HEK293 (cell line): ENCODE results near the gene ENAM.

Experiments used
- FEZF1 ChIP-seq: fragments of 450-650 bp; formaldehyde crosslinking; IDR thresholded peaks from 2 replicates; pipeline ENCODE4 v1.5.1; 2016; ENCODE audit warnings: missing biosample characterization, missing genetic modification characterization
- KLF10 ChIP-seq: fragments of 450-650 bp; IDR thresholded peaks from 2 replicates; pipeline ENCODE4 v1.5.1; 2018; ENCODE audit warnings: missing biosample characterization, mild to moderate bottlenecking, missing genetic modification characterization
- KLF8 ChIP-seq: fragments of 450-650 bp; formaldehyde crosslinking; IDR thresholded peaks from 2 replicates; pipeline ENCODE4 v1.5.1; 2016; ENCODE audit warnings: missing biosample characterization, missing genetic modification characterization
- SP3 ChIP-seq: fragments of 450-650 bp; formaldehyde crosslinking; IDR thresholded peaks from 2 replicates; pipeline ENCODE4 v1.5.1; 2016; ENCODE audit warnings: missing biosample characterization, missing genetic modification characterization
- ZBTB21 ChIP-seq: fragments of 450-650 bp; formaldehyde crosslinking; IDR thresholded peaks from 2 replicates; pipeline ENCODE4 v1.5.1; 2017; ENCODE audit warnings: missing biosample characterization, missing genetic modification characterization
- ZFP3 ChIP-seq: fragments of 450-650 bp; formaldehyde crosslinking; IDR thresholded peaks from 2 replicates; pipeline ENCODE4 v1.5.1; 2016; ENCODE audit warnings: low read depth, missing biosample characterization, missing genetic modification characterization
- ZFP69B ChIP-seq: fragments of 450-650 bp; formaldehyde crosslinking; IDR thresholded peaks from 2 replicates; pipeline ENCODE4 v1.5.1; 2016; ENCODE audit warnings: missing biosample characterization, missing genetic modification characterization
- ZIC2 ChIP-seq: fragments of 450-650 bp; formaldehyde crosslinking; IDR thresholded peaks from 2 replicates; pipeline ENCODE4 v1.5.1; 2016; ENCODE audit warnings: missing biosample characterization, missing genetic modification characterization
- ZNF335 ChIP-seq: fragments of 450-650 bp; formaldehyde crosslinking; conservative IDR thresholded peaks from 2 replicates; pipeline ENCODE4 v1.5.1; 2016; ENCODE audit warnings: missing biosample characterization, missing genetic modification characterization
- ZNF548 ChIP-seq: fragments of 450-650 bp; formaldehyde crosslinking; IDR thresholded peaks from 2 replicates; pipeline ENCODE4 v1.5.1; 2016; ENCODE audit warnings: missing biosample characterization, missing genetic modification characterization
- ZNF600 ChIP-seq: fragments of 450-650 bp; formaldehyde crosslinking; IDR thresholded peaks from 2 replicates; pipeline ENCODE4 v1.5.1; 2016; ENCODE audit warnings: missing biosample characterization, missing genetic modification characterization
- ZNF626 ChIP-seq: fragments of 450-650 bp; sonication (Bioruptor Pico); formaldehyde crosslinking; IDR thresholded peaks from 2 replicates; pipeline ENCODE4 v1.5.1; 2018; ENCODE audit warnings: missing biosample characterization, missing genetic modification characterization, inconsistent platforms
- ZNF658 ChIP-seq: fragments of 450-650 bp; formaldehyde crosslinking; IDR thresholded peaks from 2 replicates; pipeline ENCODE4; 2016; ENCODE audit warnings: missing biosample characterization, missing genetic modification characterization
- TF ChIP-seq, protein P1 (sequence below): fragments of 450-650 bp; formaldehyde crosslinking; IDR thresholded peaks from 2 replicates; pipeline ENCODE4 v1.5.1; 2016; ENCODE audit warnings: missing biosample characterization, missing genetic modification characterization
- TF ChIP-seq, protein P2 (sequence below): fragments of 450-650 bp; formaldehyde crosslinking; IDR thresholded peaks from 2 replicates; pipeline ENCODE4 v1.5.1; 2016; ENCODE audit warnings: missing biosample characterization, missing genetic modification characterization, borderline replicate concordance
- TF ChIP-seq, protein P3 (sequence below): fragments of 450-650 bp; formaldehyde crosslinking; IDR thresholded peaks from 2 replicates; pipeline ENCODE4 v1.5.1; 2017; ENCODE audit warnings: missing biosample characterization, missing genetic modification characterization
- TF ChIP-seq, protein P4 (sequence below): sonication (generic); formaldehyde crosslinking; IDR thresholded peaks from 2 replicates; pipeline ENCODE4 v1.8.1; 2022; ENCODE audit warnings: mild to moderate bottlenecking, moderate library complexity, missing genetic modification reagents
- TF ChIP-seq, protein P5 (sequence below): fragments of 450-650 bp; formaldehyde crosslinking; IDR thresholded peaks from 2 replicates; pipeline ENCODE4 v1.5.1; 2016; ENCODE audit warnings: missing biosample characterization, missing genetic modification characterization
- TF ChIP-seq, protein P6 (sequence below): fragments of 450-650 bp; formaldehyde crosslinking; IDR thresholded peaks from 2 replicates; pipeline ENCODE4 v1.5.1; 2017; ENCODE audit warnings: missing biosample characterization, mild to moderate bottlenecking, missing genetic modification characterization, moderate library complexity
- TF ChIP-seq, protein P7 (sequence below): fragments of 450-650 bp; formaldehyde crosslinking; IDR thresholded peaks from 2 replicates; pipeline ENCODE4 v1.5.1; 2016; ENCODE audit warnings: missing biosample characterization, missing genetic modification characterization

The ENAM gene

GRCh38 chr4:70583952-70584834 is 44.4 kb upstream of the ENAM start (continued):
- TF ChIP-seq ZBTB21: peak; percentile 52; the same call in 1 of the 2 replicates
- TF ChIP-seq, protein P1, sequence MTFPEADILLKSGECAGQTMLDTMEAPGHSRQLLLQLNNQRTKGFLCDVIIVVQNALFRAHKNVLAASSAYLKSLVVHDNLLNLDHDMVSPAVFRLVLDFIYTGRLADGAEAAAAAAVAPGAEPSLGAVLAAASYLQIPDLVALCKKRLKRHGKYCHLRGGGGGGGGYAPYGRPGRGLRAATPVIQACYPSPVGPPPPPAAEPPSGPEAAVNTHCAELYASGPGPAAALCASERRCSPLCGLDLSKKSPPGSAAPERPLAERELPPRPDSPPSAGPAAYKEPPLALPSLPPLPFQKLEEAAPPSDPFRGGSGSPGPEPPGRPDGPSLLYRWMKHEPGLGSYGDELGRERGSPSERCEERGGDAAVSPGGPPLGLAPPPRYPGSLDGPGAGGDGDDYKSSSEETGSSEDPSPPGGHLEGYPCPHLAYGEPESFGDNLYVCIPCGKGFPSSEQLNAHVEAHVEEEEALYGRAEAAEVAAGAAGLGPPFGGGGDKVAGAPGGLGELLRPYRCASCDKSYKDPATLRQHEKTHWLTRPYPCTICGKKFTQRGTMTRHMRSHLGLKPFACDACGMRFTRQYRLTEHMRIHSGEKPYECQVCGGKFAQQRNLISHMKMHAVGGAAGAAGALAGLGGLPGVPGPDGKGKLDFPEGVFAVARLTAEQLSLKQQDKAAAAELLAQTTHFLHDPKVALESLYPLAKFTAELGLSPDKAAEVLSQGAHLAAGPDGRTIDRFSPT: peak; percentile 23; the same call in 1 of the 2 replicates
- peak; percentile 38; the same call in 1 of the 2 replicates for TF ChIP-seq ZNF335 (tag by site-specific recombination)
- TF ChIP-seq KLF10 (tag by site-specific recombination): no peak
- TF ChIP-seq ZFP3 (tag by site-specific recombination): no peak
- no peak for TF ChIP-seq ZNF626 (tag by site-specific recombination)
- no peak for TF ChIP-seq ZFP69B (tag by site-specific recombination)
- TF ChIP-seq, protein P2, sequence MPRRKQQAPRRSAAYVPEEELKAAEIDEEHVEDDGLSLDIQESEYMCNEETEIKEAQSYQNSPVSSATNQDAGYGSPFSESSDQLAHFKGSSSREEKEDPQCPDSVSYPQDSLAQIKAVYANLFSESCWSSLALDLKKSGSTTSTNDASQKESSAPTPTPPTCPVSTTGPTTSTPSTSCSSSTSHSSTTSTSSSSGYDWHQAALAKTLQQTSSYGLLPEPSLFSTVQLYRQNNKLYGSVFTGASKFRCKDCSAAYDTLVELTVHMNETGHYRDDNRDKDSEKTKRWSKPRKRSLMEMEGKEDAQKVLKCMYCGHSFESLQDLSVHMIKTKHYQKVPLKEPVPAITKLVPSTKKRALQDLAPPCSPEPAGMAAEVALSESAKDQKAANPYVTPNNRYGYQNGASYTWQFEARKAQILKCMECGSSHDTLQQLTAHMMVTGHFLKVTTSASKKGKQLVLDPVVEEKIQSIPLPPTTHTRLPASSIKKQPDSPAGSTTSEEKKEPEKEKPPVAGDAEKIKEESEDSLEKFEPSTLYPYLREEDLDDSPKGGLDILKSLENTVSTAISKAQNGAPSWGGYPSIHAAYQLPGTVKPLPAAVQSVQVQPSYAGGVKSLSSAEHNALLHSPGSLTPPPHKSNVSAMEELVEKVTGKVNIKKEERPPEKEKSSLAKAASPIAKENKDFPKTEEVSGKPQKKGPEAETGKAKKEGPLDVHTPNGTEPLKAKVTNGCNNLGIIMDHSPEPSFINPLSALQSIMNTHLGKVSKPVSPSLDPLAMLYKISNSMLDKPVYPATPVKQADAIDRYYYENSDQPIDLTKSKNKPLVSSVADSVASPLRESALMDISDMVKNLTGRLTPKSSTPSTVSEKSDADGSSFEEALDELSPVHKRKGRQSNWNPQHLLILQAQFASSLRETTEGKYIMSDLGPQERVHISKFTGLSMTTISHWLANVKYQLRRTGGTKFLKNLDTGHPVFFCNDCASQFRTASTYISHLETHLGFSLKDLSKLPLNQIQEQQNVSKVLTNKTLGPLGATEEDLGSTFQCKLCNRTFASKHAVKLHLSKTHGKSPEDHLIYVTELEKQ (tag by site-specific recombination): no peak
- peak; percentile 45; the same call in 1 of the 2 replicates for TF ChIP-seq ZNF600 (tag by site-specific recombination)
- TF ChIP-seq ZNF658 (tag by site-specific recombination): no peak
- TF ChIP-seq, protein P3, sequence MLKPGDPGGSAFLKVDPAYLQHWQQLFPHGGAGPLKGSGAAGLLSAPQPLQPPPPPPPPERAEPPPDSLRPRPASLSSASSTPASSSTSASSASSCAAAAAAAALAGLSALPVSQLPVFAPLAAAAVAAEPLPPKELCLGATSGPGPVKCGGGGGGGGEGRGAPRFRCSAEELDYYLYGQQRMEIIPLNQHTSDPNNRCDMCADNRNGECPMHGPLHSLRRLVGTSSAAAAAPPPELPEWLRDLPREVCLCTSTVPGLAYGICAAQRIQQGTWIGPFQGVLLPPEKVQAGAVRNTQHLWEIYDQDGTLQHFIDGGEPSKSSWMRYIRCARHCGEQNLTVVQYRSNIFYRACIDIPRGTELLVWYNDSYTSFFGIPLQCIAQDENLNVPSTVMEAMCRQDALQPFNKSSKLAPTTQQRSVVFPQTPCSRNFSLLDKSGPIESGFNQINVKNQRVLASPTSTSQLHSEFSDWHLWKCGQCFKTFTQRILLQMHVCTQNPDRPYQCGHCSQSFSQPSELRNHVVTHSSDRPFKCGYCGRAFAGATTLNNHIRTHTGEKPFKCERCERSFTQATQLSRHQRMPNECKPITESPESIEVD: peak; percentile 90
- TF ChIP-seq, protein P4, sequence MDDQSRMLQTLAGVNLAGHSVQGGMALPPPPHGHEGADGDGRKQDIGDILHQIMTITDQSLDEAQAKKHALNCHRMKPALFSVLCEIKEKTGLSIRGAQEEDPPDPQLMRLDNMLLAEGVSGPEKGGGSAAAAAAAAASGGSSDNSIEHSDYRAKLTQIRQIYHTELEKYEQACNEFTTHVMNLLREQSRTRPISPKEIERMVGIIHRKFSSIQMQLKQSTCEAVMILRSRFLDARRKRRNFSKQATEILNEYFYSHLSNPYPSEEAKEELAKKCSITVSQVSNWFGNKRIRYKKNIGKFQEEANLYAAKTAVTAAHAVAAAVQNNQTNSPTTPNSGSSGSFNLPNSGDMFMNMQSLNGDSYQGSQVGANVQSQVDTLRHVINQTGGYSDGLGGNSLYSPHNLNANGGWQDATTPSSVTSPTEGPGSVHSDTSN (CRISPR knock-in tag): no peak
- TF ChIP-seq, protein P5, sequence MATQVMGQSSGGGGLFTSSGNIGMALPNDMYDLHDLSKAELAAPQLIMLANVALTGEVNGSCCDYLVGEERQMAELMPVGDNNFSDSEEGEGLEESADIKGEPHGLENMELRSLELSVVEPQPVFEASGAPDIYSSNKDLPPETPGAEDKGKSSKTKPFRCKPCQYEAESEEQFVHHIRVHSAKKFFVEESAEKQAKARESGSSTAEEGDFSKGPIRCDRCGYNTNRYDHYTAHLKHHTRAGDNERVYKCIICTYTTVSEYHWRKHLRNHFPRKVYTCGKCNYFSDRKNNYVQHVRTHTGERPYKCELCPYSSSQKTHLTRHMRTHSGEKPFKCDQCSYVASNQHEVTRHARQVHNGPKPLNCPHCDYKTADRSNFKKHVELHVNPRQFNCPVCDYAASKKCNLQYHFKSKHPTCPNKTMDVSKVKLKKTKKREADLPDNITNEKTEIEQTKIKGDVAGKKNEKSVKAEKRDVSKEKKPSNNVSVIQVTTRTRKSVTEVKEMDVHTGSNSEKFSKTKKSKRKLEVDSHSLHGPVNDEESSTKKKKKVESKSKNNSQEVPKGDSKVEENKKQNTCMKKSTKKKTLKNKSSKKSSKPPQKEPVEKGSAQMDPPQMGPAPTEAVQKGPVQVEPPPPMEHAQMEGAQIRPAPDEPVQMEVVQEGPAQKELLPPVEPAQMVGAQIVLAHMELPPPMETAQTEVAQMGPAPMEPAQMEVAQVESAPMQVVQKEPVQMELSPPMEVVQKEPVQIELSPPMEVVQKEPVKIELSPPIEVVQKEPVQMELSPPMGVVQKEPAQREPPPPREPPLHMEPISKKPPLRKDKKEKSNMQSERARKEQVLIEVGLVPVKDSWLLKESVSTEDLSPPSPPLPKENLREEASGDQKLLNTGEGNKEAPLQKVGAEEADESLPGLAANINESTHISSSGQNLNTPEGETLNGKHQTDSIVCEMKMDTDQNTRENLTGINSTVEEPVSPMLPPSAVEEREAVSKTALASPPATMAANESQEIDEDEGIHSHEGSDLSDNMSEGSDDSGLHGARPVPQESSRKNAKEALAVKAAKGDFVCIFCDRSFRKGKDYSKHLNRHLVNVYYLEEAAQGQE (tag by site-specific recombination): no peak
- peak; percentile 84 for TF ChIP-seq FEZF1
- TF ChIP-seq, protein P6, sequence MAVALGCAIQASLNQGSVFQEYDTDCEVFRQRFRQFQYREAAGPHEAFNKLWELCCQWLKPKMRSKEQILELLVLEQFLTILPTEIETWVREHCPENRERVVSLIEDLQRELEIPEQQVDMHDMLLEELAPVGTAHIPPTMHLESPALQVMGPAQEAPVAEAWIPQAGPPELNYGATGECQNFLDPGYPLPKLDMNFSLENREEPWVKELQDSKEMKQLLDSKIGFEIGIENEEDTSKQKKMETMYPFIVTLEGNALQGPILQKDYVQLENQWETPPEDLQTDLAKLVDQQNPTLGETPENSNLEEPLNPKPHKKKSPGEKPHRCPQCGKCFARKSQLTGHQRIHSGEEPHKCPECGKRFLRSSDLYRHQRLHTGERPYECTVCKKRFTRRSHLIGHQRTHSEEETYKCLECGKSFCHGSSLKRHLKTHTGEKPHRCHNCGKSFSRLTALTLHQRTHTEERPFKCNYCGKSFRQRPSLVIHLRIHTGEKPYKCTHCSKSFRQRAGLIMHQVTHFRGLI (tag by site-specific recombination): no peak
- TF ChIP-seq, protein P7, sequence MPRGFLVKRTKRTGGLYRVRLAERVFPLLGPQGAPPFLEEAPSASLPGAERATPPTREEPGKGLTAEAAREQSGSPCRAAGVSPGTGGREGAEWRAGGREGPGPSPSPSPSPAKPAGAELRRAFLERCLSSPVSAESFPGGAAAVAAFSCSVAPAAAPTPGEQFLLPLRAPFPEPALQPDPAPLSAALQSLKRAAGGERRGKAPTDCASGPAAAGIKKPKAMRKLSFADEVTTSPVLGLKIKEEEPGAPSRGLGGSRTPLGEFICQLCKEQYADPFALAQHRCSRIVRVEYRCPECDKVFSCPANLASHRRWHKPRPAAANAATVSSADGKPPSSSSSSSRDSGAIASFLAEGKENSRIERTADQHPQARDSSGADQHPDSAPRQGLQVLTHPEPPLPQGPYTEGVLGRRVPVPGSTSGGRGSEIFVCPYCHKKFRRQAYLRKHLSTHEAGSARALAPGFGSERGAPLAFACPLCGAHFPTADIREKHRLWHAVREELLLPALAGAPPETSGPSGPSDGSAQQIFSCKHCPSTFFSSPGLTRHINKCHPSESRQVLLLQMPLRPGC (tag by site-specific recombination): 0 out of 2 replicates have a peak, but pooled peaks have one; percentile 38
- TF ChIP-seq SP3: peak; percentile 49
- no peak for TF ChIP-seq ZIC2 (tag by site-specific recombination)
- TF ChIP-seq KLF8 (tag by site-specific recombination): peak; percentile 81
- no peak for TF ChIP-seq ZNF548 (tag by site-specific recombination)
